ENCODE data around the gene ARHGEF28.
A peak's percentile ranks its signal among the peaks of the same experiment; 100 is the strongest.

ARHGEF28 gene

DNA sequence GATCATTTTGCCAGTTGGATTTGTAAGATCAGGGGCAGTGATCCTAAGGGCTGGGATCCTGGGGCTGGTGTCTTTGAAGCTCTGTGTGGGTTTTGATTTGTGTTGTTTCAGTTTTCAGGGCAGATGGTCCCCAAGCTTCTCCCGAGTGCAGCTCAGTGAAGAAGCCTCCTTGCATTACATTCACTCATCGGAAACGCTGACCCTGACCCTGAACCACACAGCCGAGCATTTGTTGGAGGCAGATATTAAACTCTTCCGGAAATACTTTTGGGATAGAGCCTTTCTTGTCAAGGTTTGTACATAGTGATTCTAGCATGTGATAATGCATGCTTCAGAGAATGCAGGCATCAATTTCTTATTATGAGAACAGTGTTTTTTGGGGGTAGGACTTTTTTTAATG, 150.4 kb downstream of the ARHGEF28 start:
- no peak for DNase-seq (ENCODE audit: low read depth in 2 of 2)

DNA sequence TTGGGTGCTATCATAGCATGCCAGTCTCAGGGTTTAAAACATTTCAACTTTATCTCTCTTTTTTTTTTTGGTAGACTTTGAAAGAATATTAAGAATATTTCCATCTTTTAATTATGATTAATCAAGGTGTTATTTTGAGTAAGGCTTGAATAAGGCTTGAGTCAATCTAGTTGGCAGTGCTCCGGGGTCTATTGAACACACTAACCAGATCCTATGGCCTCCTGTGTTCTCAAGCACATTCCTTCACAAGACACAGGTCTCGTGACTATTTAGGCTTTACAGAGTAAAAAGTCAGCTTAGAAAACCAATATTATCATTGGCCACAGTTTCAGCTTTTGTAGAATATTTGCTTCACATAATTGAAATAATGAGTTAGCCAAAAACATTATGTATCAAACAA, 151.2 kb downstream of the ARHGEF28 start:
- DNase-seq (ENCODE audit: low read depth in 2 of 2): no peak

DNA sequence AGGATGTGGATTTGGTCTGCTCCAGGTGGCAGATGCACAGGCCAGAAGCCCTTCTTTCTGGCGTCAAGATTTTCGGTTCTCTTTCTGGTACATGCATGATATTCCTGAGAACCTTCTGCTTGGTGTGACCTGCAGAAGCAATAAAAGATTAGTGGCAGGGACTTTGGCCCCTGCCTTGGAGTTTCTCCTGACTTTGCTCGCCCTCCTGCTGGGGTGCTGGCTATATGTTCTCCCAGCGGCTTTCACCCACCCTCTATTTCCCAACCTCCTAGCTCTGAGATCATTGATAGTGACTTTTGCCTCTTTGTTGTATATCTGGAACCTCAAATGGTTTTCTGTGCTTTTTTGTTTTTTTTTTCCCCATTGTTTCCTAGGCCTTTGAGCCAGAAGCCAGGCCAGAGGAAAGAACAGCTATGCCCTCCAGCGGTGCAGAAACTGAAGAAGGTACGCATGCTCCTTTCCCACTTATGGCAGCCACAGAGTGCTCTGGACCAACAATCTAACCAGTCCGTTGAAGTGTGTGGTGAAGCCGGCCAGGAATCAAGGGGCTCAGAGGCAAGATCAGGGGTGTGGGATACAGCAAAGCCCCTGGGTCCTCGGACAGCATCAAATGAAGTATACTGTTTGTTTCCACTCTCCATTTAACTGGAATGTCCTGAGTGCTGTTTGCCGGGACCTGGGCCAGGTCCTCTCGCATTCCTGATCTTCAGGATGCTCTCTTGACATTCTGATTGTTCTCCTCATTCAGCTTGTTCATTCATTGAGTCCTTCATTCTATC, 154.5 kb downstream of the ARHGEF28 start:
- no peak for DNase-seq (ENCODE audit: low read depth in 2 of 2)

DNA sequence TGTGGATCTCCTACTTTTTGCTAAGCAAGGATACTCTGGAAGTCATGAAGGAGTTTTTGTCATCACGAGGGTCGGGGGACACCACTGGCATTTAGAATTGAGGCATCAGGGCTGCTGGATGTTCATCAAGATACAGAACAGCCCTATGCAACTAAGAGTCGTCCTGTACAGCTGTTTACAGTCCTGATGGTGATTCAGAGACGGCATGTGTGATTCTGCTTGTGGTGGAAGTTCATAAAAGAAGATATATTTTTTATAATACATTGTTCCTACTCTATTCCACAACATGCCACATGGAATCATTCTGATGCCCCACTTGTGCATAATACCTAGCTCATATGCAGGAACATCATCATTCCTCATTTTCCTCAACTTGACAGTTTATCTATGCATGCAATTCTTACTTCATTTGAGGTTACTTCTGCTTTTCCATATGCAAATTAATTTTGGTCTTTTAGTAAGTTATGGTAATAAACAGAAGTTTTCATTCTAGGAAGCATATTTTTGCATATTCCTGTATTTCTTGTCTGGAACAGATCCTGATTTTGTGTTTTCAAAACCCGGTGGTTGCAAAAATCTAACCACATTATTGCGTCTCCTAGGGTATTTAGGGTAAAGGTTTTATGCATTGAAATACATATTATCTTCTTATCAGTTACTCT, 155.2 kb downstream of the ARHGEF28 start:
- no peak for DNase-seq (ENCODE audit: low read depth in 2 of 2)

- no peak for DNase-seq (ENCODE audit: low read depth in 2 of 2)
These were observed 157.8 kb downstream of the ARHGEF28 start for GRCh38 chr5:73783828-73784227.

GRCh38 chr5:73786043-73786831, 160.2 kb downstream of the ARHGEF28 start:
- DNase-seq (ENCODE audit: low read depth in 2 of 2): no peak

DNA sequence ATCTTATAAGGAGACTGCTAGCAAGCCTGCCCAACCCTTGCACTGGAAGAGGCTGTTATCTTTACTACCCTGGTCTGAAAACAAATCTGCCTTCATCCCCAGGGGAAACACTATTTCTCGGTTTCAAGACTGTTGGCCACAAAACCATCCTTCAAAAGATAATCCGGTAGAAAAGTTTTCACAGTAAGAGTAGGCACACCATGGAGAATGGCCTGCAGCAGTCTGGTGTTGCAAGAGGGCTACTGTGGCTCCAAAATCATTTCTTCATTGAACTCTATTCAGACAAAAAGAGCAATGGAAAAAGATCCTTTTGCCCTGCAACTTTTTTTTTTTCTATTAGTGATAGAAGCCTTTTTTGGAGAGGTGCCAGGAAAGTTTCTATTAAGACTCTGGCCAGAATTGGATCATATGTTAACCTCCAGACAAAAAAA, 163.9 kb downstream of the ARHGEF28 start:
- DNase-seq (ENCODE audit: low read depth in 2 of 2): no peak

DNA sequence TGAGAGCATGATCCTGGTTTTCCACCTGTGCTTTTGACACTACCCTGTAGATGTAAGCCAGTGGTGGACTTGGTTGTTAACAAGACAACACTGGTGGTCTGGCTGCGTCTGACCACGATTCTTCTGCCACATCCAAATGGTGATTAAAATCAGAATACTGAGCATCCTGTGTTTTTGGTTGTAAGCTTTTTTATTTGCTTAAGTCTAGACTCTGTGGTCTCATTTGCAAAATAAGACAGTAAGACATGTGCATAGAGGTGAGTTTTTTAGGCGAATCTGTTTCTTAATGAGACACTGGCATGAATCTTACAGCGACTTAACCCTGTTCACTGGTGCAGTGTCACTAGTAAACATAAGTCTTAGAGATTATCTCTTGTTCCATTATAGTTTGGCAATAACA, 165.4 kb downstream of the ARHGEF28 start:
- no peak for DNase-seq (ENCODE audit: low read depth in 2 of 2)

GRCh38 chr5:73792687-73793320, 166.8 kb downstream of the ARHGEF28 start:
- peak; percentile 38 to 45 for DNase-seq (ENCODE audit: low read depth in 2 of 2)

- no peak for DNase-seq (ENCODE audit: low read depth in 2 of 2)
These were observed 167.9 kb downstream of the ARHGEF28 start for GRCh38 chr5:73793911-73794310.

DNA sequence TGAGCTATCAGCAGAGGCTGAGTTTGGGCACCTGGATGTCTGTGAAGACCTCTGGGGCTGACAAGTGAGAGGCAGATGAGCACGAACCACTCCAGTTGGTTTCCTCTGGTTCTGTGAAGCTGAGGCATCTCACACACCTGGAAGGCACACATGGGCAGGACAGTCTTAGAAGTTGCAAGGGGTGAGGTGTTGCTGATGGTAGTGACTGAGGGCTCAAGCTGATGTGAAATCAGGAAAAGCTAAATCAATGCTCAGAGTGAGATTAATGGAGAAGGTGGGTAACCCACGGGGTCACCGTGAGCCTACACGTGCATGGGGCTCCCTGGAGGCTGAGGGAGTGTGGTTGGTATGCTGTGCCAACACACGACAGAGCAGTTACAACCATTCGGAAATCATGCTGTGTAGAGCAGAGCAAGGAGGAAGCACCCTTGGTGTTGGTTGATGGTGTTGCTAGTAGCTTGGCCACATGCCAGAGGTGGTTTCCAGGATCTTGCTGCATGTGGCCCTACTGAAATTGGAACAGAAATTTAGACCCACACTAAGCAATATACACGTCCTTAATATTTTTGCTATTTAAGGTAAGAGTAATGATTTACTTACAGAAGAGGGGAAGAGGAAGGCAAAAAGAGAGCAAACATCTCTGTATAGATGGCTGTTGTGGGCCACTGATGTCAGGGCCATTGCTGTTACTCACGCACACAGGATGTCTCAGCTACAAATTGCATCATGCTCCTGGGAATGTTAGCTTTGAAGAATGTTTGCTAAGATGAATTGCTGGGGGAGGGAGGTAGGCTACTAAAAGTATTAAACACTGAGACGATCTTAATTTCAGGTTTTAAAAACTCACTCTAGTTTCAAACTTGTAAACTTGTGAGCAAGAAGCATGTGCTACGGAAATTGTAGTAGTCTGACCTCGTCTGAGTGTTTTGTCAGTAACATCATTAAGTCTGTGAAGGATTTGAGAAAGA, 170.5 kb downstream of the ARHGEF28 start:
- no peak for DNase-seq (ENCODE audit: low read depth in 2 of 2)

- DNase-seq (ENCODE audit: low read depth in 2 of 2): no peak
These were observed 171.1 kb downstream of the ARHGEF28 start for GRCh38 chr5:73797132-73797510.

- no peak for DNase-seq (ENCODE audit: low read depth in 2 of 2)
These were observed 173.5 kb downstream of the ARHGEF28 start for GRCh38 chr5:73799401-73799972.

DNA sequence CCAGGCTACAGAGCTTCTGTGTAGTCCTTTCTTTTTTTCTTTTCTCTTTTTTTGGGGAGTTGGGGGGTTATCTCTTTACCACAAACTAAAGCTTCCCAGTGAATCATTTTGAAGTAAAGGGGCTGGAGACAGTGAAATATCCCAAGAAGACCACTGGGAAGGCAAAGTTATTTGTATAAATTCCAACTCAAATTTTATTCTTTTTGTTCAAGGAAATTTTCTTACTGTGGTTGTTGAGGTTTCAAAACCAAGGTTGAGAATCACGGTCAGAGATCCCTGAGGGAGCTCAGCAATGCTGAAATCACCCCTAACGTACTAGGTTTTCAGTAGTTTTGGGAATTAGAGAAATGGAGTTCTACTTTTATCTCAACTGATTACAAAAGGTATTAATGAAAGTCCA, 175.7 kb downstream of the ARHGEF28 start:
- DNase-seq (ENCODE audit: low read depth in 2 of 2): no peak

DNA sequence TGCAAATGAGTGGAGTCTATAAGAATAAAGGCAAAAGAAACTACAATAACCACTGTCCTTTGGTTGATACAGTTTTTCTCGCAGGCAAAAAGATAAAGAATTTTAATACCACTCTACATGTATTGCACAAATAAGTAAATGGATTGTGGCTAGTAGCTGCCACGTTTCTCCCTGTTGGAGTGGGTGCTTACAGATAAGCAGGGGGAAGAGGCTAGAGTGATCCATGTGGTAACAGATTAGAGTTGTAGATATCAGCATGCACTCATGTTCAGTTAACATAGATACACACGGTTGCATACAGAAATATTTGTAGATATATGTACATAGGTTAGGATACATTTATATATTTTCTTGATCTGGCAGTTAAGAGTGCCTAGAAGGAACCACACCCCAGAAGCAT, 179.5 kb downstream of the ARHGEF28 start:
- no peak for DNase-seq (ENCODE audit: low read depth in 2 of 2)

- DNase-seq (ENCODE audit: low read depth in 2 of 2): no peak
These were observed 182.9 kb downstream of the ARHGEF28 start for GRCh38 chr5:73808911-73809310.

DNA sequence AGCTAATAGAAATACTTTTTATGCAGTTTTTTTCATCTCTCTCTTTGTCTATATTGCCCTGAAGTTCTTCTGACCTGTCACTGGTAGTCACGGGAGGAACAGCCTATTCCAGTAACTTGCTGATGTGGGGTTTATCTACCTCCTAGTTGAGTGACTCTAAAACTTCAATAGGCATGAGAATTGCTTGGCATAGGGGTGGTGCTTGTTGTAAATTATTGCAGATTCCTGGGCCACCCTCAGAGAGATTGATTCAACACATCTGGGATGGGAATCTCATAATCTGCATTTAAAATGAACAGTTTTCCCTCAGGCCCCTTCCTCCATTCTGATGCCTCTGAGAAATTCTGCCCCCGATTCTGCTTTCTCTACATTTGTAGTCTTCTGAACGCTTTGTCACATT, 184.4 kb downstream of the ARHGEF28 start:
- no peak for DNase-seq (ENCODE audit: low read depth in 2 of 2)

- DNase-seq (ENCODE audit: low read depth in 2 of 2): no peak
These were observed 186.5 kb downstream of the ARHGEF28 start for GRCh38 chr5:73812457-73812856.

DNA sequence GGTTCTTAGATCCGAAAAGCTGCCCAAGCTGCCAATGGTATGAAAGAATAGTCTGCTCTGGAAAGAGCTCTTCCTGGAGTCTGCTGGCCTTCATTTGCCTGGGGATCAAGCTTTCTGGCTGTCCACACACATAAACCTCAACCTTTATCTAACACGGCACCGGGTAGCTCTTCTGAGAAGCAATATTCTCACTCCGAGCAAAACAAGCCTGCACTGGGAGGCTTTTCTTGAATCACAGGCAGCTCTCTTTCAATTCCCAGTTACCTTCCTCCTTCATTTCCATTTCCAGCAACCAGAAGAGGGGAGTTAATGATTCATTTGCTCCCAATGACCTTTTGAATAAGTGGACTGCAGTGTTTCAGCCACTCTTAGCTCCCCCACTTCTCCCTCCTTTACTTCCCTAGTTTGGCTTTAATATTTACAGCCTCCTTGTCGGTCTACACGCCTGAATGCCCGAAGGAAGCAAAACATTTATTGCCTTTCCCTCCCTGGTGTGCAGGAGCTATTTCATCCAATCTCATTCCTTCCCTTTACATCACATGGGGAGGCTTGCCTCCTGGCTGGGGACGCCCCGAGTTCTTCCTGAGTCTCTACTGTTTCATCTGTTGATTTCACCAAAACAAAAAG, 187.1 kb downstream of the ARHGEF28 start:
- DNase-seq (ENCODE audit: low read depth in 2 of 2): no peak

- DNase-seq (ENCODE audit: low read depth in 2 of 2): no peak
These were observed 188.3 kb downstream of the ARHGEF28 start for GRCh38 chr5:73814233-73814846.
